ENCODE results near the gene VPS33A.
A peak's percentile ranks its signal among the peaks of the same experiment; 100 is the strongest.

VPS33A gene

DNA sequence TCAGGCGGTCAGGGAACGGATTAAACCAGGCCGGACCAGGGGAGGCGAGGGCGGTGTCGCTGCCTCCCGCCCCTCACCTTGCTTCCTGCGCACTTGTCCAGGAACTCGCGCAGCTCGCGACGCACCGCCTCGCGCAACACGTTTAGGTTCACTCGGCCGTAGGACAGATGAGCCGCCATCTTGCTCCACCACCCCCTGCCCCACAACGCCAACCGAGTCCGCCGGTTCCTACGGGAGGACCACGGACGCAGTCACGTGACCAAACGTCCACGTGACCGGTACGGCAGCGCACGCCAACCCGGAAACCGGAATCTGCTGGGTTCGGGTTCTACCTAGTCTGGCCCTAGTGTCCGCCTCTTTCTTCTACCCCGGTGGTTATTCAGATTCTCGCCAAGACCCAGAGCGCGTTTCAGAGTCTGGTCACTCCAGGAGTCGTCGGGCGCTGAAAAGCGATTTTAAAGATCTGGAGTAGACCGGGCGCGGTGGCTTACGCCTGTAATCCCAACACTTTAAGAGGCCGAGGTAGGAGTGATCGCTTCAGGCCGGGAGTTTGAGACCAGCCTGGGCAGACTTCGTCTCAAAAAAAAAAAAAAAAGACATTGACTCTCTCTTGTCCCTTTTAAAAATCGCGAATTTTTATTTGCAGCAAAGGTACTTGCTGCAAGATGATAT lies at the start of gene VPS33A:
Gene VPS33A (minus strand): TSS at position 265 of the 672 bp plus-strand sequence. CDS start 86 bp downstream, at position 179.
- peak; percentile 91 for DNase-seq (ENCODE audit: insufficient read length, low spot score)
- FAIRE-seq: no peak
- TF ChIP-seq, protein P1, sequence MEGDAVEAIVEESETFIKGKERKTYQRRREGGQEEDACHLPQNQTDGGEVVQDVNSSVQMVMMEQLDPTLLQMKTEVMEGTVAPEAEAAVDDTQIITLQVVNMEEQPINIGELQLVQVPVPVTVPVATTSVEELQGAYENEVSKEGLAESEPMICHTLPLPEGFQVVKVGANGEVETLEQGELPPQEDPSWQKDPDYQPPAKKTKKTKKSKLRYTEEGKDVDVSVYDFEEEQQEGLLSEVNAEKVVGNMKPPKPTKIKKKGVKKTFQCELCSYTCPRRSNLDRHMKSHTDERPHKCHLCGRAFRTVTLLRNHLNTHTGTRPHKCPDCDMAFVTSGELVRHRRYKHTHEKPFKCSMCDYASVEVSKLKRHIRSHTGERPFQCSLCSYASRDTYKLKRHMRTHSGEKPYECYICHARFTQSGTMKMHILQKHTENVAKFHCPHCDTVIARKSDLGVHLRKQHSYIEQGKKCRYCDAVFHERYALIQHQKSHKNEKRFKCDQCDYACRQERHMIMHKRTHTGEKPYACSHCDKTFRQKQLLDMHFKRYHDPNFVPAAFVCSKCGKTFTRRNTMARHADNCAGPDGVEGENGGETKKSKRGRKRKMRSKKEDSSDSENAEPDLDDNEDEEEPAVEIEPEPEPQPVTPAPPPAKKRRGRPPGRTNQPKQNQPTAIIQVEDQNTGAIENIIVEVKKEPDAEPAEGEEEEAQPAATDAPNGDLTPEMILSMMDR (IDR thresholded peaks at IDR 0.05; ENCODE audit: insufficient read depth, missing control alignments): no peak

DNA sequence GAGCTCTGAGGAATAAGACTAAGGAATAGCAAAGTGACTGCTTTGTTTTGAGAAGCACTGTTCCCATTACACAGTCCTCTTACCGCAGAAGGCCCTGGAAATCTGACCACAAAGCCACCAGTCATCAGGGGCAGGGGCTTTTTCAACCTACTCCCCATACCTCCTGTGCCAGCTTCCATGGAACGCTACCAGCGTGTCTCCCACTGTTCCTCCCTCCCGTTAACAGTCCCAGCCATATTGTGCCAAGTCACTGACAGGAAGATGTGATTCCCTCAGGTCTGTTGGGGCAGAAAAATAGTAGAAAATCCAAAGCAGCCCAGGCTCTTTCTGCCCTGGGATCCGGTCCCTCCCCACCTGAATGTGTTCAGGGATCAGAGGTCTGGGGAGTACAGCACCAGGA lies 46.6 kb upstream of the VPS33A start:
- TF ChIP-seq, protein P1 (IDR thresholded peaks at IDR 0.05; ENCODE audit: insufficient read depth, missing control alignments): no peak
- FAIRE-seq (no peak), DNase-seq (ENCODE audit: insufficient read length, low spot score) (no peak)

DNA sequence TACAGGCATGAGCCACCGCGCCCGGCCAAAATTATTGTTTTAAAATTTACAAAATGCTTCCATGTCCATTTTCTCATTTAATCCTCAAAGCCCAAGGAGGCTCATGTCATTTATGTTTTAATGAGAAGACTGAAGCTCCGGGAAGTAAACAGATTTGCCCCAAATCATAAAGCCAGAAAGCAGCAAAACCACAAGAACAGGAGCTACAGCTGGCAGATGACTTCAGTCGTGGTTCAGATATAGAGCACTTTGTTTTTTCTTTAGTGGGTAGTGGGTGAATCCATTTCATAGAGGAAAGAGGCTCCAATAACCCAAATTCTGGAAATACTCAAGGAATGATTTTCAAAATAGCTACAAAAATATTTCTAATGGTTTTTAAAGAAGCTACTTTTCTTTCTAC lies 45.4 kb upstream of the VPS33A start:
- DNase-seq (ENCODE audit: insufficient read length, low spot score) (no peak), FAIRE-seq (no peak)
- TF ChIP-seq, protein P1 (IDR thresholded peaks at IDR 0.05; ENCODE audit: insufficient read depth, missing control alignments): no peak

DNA sequence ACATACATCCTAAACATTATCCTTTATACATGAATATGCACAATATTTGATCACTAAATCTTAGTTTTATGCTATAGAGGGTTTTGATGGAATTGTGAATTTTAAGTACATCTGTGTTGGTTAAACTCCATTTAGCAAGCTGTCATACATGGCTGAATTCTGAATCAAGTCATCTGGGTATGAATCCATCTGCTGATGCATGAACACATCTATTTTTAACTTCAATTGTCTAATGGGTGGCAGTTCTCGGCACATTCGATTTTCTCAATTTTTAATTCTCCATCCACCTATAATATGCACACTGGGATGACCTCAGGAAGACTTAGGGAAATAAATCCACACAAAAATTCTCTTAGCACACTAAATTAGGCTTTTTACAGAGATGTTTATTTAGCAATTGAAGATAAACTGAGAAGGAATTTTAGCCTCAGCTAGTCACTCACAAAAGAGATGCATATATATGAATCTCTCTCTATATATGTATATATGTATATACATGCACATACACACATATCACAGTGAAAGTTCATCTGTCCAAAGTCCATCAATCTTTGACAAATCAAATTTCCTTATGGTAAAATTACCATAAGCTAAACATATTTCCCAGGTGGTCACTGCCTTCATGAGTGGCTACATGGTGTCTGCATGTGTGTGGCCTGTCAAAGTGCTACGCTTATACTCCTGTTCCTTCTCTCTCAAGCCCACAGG lies 44.5 kb upstream of the VPS33A start:
- TF ChIP-seq, protein P1 (IDR thresholded peaks at IDR 0.05; ENCODE audit: insufficient read depth, missing control alignments): no peak
- FAIRE-seq (no peak), DNase-seq (ENCODE audit: insufficient read length, low spot score) (no peak)

- FAIRE-seq: no peak
- TF ChIP-seq, protein P1 (IDR thresholded peaks at IDR 0.05; ENCODE audit: insufficient read depth, missing control alignments): no peak
Observed at GRCh38 chr12:122309564-122310121, 43.3 kb upstream of the VPS33A start.

GRCh38 chr12:122308811-122309210 lies 42.5 kb upstream of the VPS33A start:
- FAIRE-seq: no peak

More at GRCh38 chr12:122309564-122310121, 43.3 kb upstream of the VPS33A start:
- DNase-seq (ENCODE audit: insufficient read length, low spot score): no peak

More at GRCh38 chr12:122308811-122309210, 42.5 kb upstream of the VPS33A start:
- TF ChIP-seq, protein P1 (IDR thresholded peaks at IDR 0.05; ENCODE audit: insufficient read depth, missing control alignments): no peak
- no peak for DNase-seq (ENCODE audit: insufficient read length, low spot score)
